ENCODE measurements around the gene LKAAEAR1.

LKAAEAR1 gene

GRCh38 chr20:64069209-64069613 is 15.0 kb downstream of the LKAAEAR1 start:
- peaks cover 11% of the 10 kb centered on the region for H3K36me3 ChIP-seq
- no peaks in the 10 kb centered on the region for H3K9me3 ChIP-seq
- H3K27me3 ChIP-seq: no peaks in the 10 kb centered on the region
- no peak overlapping the region for H3K9ac ChIP-seq
- peaks cover 31% of the 10 kb centered on the region for H4K20me1 ChIP-seq
- H3K4me2 ChIP-seq: peak overlapping the region; percentile 99
- peaks cover 100% of the 10 kb centered on the region for H3K4me1 ChIP-seq
- no peak overlapping the region; the same call in none of the 2 replicates for H3K27ac ChIP-seq
- H3K4me3 ChIP-seq: no peak overlapping the region
- TF ChIP-seq Cebpa-rat (IDR thresholded peaks at IDR 0.05): no peak

DNA sequence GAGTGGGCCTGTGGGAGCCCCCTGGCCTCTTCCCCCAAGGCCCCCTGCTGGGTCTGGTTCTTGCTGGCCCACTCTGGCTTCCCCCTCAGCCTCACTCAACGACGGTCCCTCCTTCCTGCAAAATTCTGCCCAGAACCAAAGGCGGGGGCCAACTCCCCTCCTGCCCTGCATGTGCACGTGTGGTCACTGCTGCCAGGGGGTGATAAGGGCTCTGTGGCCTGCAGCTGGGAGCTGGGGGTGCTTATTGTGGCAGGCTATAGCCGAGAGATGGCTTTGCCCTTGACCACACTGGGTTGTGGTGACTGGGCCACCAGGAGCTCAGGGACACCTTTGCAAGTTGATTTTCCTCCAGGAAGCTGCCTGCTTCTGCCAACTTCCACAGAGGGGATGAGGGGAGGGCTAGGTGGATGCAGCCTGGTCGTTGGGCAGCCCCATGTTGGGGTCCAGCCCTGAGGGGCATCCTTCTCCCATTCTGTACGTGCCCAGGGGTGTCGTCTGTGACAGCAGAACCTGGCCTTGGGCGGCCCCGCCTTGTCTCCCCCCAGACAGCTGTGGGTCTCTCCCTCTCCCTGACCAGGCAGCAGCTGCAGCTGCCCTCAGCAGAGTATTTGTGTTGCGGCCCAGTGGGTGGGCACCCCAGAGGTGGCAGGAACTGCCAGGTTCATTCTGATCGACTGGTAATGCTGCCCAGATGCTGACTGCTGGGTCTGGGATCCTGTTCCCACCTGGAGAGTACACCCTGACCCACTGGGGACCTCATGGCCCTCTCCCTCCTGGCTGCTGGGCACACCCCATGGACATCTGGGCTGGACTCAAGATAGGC is 15.6 kb downstream of the LKAAEAR1 start:
- Histone ChIP-seq H3K4me3 (no peak overlapping the region), H3K4me2 (peak overlapping the region; percentile 99), H3K36me3 (peaks cover 5% of the 10 kb centered on the region), H3K27ac (no peak overlapping the region; the same call in none of the 2 replicates), H3K27me3 (no peaks in the 10 kb centered on the region), H3K9me3 (no peaks in the 10 kb centered on the region), H4K20me1 (peaks cover 31% of the 10 kb centered on the region), H3K4me1 (peaks cover 100% of the 10 kb centered on the region), H3K9ac (no peak overlapping the region)
- TF ChIP-seq Cebpa-rat (IDR thresholded peaks at IDR 0.05): no peak

GRCh38 chr20:64067733-64068307 is 16.4 kb downstream of the LKAAEAR1 start:
- Histone ChIP-seq H3K36me3 (no peaks in the 10 kb centered on the region; the same call in 1 of the 2 replicates), H3K4me1 (peaks cover 93% of the 10 kb centered on the region), H3K9ac (0 out of 2 replicates have a peak overlapping the region, but pooled peaks have one; percentile 34), H3K4me3 (no peak overlapping the region), H4K20me1 (peaks cover 26% of the 10 kb centered on the region), H3K9me3 (no peaks in the 10 kb centered on the region), H3K27ac (peak overlapping the region; percentile 80; the same call in 1 of the 2 replicates), H3K4me2 (peak overlapping the region; percentile 99), H3K27me3 (no peaks in the 10 kb centered on the region)
- no peak for TF ChIP-seq Cebpa-rat (IDR thresholded peaks at IDR 0.05)

DNA sequence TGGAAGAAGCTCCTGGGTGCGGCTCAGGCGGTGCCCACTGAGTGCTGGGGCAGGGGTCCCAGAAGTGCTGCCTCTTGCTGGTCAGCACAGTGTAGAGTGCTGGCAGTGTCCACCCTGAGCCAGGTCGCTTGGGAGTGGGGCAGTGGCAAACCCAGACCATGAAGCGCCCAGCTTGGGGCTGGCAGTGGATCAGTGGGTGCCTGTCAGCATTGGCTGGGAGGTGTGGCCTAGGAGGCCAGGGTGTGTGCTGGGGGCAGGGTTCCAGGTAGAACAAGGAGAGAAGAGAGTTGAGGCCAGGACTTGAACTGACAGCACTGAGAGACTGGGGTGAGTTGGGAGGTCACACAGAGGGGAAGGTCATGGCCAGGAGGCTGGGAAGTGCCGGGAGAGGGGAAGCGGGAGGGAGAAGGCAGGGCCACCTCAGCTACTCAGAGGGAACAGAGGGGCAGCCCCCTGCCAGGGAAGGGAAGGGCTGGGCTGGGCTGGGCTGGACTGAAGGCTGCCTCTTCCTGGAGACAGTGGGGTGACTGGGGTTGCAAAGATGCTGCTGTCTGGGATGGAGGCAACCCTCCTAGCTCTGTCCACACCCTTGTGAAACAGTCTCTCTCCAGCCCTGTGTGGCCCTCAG is 17.1 kb downstream of the LKAAEAR1 start:
- 0 out of 2 replicates have a peak overlapping the region, but pooled peaks have one; percentile 34 for H3K9ac ChIP-seq
- peak overlapping the region; percentile 99 for H3K4me2 ChIP-seq

GRCh38 chr20:64065974-64066343 is 18.2 kb downstream of the LKAAEAR1 start:
- Histone ChIP-seq H3K9me3 (no peaks in the 10 kb centered on the region), H3K27me3 (no peaks in the 10 kb centered on the region), H3K4me2 (peak overlapping the region; percentile 99), H3K27ac (peak overlapping the region; percentile 80), H3K4me3 (peak overlapping the region; percentile 36), H3K9ac (peak overlapping the region; percentile 48; the same call in 1 of the 2 replicates), H3K36me3 (no peaks in the 10 kb centered on the region; the same call in 1 of the 2 replicates), H4K20me1 (peaks cover 10% of the 10 kb centered on the region), H3K4me1 (peaks cover 84% of the 10 kb centered on the region)
- TF ChIP-seq Cebpa-rat (IDR thresholded peaks at IDR 0.05): no peak

More for the DNA sequence above, 17.1 kb downstream of the LKAAEAR1 start:
- Histone ChIP-seq H3K27ac (peak overlapping the region; percentile 80), H3K9me3 (no peaks in the 10 kb centered on the region), H3K4me1 (peaks cover 93% of the 10 kb centered on the region), H3K36me3 (no peaks in the 10 kb centered on the region; the same call in 1 of the 2 replicates), H3K27me3 (no peaks in the 10 kb centered on the region), H4K20me1 (peaks cover 19% of the 10 kb centered on the region), H3K4me3 (no peak overlapping the region)
- no peak for TF ChIP-seq Cebpa-rat (IDR thresholded peaks at IDR 0.05)

- Histone ChIP-seq H3K9me3 (no peaks in the 10 kb centered on the region), H3K27me3 (no peaks in the 10 kb centered on the region), H3K27ac (peak overlapping the region; percentile 89), H3K4me2 (peak overlapping the region; percentile 99), H3K4me3 (peak overlapping the region; percentile 36), H4K20me1 (peaks cover 10% of the 10 kb centered on the region), H3K36me3 (no peaks in the 10 kb centered on the region; the same call in 1 of the 2 replicates), H3K4me1 (peaks cover 78% of the 10 kb centered on the region), H3K9ac (peak overlapping the region; percentile 48; the same call in 1 of the 2 replicates)
- no peak for TF ChIP-seq Cebpa-rat (IDR thresholded peaks at IDR 0.05)
Measured at GRCh38 chr20:64065062-64065973, 18.9 kb downstream of the LKAAEAR1 start.

- Histone ChIP-seq H3K27ac (peak overlapping the region; percentile 89), H3K27me3 (no peaks in the 10 kb centered on the region), H3K9me3 (no peaks in the 10 kb centered on the region), H3K4me3 (peak overlapping the region; percentile 97), H3K9ac (peak overlapping the region; percentile 89), H4K20me1 (peaks cover 10% of the 10 kb centered on the region), H3K4me1 (peaks cover 67% of the 10 kb centered on the region), H3K4me2 (peak overlapping the region; percentile 99), H3K36me3 (no peaks in the 10 kb centered on the region)
- TF ChIP-seq Cebpa-rat (IDR thresholded peaks at IDR 0.05): no peak
Measured at GRCh38 chr20:64064145-64064698, 20.0 kb downstream of the LKAAEAR1 start.

GRCh38 chr20:64063389-64064144 is 20.6 kb downstream of the LKAAEAR1 start:
- H3K27ac ChIP-seq: peak overlapping the region; percentile 89
- no peaks in the 10 kb centered on the region for H3K9me3 ChIP-seq
- no peaks in the 10 kb centered on the region for H3K27me3 ChIP-seq
- H3K4me2 ChIP-seq: peak overlapping the region; percentile 99
- peaks cover 63% of the 10 kb centered on the region for H3K4me1 ChIP-seq
- H3K36me3 ChIP-seq: no peaks in the 10 kb centered on the region
- TF ChIP-seq Cebpa-rat (IDR thresholded peaks at IDR 0.05): no peak
- H4K20me1 ChIP-seq: peaks cover 10% of the 10 kb centered on the region
- H3K4me3 ChIP-seq: peak overlapping the region; percentile 97
- peak overlapping the region; percentile 89 for H3K9ac ChIP-seq
